Activated T-helper 1 cell treated with anti-CD3 and anti-CD28 coated beads, Interleukin-12 subunit alpha, Interleukin-12 subunit beta, Interleukin-2, Interleukin-4 antibody, amounts not matched to agents 30 ng/mL and 10 ng/mL and 1 ng/mL, durations not matched to agents 14 hours and 24 hours and 36 hours (primary cell): ENCODE results near the gene SOX14. TPM values are rescaled to one million over a fixed set of nuclear protein-coding genes. Genes with fewer than 3 reads are reported as not detected.

ENCODE experiments used
- DNase-seq: peaks from one replicate; pipeline ENCODE4 v3.0.0; 2021; ENCODE audit warnings: low spot score
- H3K27ac Mint-ChIP-seq: one replicate; pipeline ENCODE4 v1.8.0; 2021; ENCODE audit warnings: mild to moderate bottlenecking, mixed read lengths
- H3K27me3 Mint-ChIP-seq: one replicate; pipeline ENCODE4 v1.8.0; 2022; ENCODE audit warnings: mild to moderate bottlenecking, moderate library complexity, mixed read lengths; ENCODE audit not compliant: insufficient read depth
- H3K36me3 Mint-ChIP-seq: one replicate; pipeline ENCODE4 v1.8.0; 2021; ENCODE audit warnings: low read depth, mixed read lengths
- H3K4me1 Mint-ChIP-seq: one replicate; pipeline ENCODE4 v1.8.0; 2021; ENCODE audit warnings: low read depth, mixed read lengths
- H3K4me3 Mint-ChIP-seq: one replicate; pipeline ENCODE4 v1.8.0; 2021; ENCODE audit warnings: mild to moderate bottlenecking, moderate library complexity, mixed read lengths
- H3K9me3 Mint-ChIP-seq: one replicate; pipeline ENCODE4 v1.8.0; 2021; ENCODE audit warnings: mixed read lengths
- intact Hi-C: fragments of 100-400 bp; cut with micrococcal nuclease; formaldehyde crosslinking; loops from one replicate; pipeline ENCODE4 v1.15.1; 2024
- total RNA-seq: library from RNA; stranded (reverse); gene quantifications from 2 replicates; pipeline ENCODE4 v1.2.3, GENCODE V29; 2022

SOX14 gene
- total RNA-seq, 1 donor from 2014 or later, result not detected

DNA sequence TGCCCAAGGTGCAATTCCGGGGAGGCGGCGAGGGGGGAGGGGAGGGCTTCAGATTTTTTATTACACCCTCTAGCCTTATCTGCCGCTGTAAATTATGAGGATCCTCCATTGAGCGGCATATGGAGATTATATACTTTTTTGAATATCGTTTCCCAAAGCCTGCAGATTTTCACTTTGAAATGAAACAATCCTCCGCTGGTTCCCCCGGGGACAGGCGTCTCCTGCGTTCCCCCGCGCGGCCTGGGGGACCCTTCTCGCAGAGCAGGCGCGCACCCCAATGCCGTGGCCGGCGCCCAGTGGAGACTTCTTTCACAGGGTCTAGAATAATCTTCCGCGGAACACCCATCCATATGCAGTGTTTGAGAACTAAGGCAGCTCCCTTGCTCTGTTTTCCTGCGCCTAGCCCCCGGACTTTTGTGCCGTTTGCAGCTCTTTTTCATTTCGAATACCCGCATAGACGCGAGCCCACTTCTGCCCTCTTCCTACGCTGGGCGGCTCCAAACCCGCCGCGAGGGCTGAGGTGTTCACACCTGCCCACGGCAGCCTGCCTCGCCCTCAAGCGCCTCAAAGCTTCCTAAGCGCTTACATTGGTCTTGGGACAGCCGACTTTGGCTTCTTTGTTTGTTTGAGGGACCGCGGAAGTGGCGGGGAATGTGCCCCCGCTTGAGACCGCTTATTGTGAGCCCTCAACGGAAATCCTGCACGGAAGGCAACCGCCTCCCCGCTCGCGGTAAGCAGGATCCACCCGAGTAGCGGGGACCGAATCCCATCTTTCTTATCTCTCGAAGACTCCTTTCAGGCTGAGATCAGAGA, 7.5 kb downstream of the SOX14 start:
- no peak for DNase-seq

GRCh38 chr3:137772214-137772955, 8.3 kb downstream of the SOX14 start:
- Mint-ChIP-seq H3K27ac (no peak overlapping the region), H3K9me3 (no peaks in the 10 kb centered on the region), H3K27me3 (peaks cover 64% of the 10 kb centered on the region), H3K4me3 (no peak overlapping the region), H3K4me1 (no peaks in the 10 kb centered on the region), H3K36me3 (no peaks in the 10 kb centered on the region)
- no peak for DNase-seq
- intact Hi-C loops, result no loop called here

More for the DNA sequence above, 7.5 kb downstream of the SOX14 start:
- H3K27ac Mint-ChIP-seq, result peak overlapping the region; percentile 81
- H3K4me3 Mint-ChIP-seq, result no peak overlapping the region
- H3K27me3 Mint-ChIP-seq, result peaks cover 67% of the 10 kb centered on the region
- intact Hi-C loops, result no loop called here
- no peaks in the 10 kb centered on the region for H3K36me3 Mint-ChIP-seq
- H3K4me1 Mint-ChIP-seq, result no peaks in the 10 kb centered on the region
- no peaks in the 10 kb centered on the region for H3K9me3 Mint-ChIP-seq

DNA sequence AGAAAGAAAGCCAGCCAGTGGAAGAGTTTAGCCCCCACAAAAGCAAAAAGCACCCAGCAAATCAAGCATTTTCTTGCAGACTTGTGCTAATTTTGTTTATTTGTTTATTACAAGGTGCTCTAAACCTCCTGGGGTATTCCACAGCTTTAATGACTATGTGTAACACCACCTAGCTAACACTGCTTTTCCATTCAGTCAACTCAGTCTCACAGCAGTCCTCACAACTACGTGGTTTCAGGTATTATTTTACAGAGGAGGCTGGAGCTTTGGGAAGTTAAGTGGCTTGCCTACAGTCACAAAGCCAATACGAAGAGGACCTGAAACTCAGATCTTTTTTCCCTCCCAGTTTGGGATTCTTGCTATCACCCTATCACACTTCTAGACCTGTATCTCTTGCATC, 14.8 kb downstream of the SOX14 start:
- DNase-seq, result no peak
- H3K4me3 Mint-ChIP-seq, result no peak overlapping the region
- intact Hi-C loops, result no loop called here
- no peaks in the 10 kb centered on the region for H3K36me3 Mint-ChIP-seq
- no peaks in the 10 kb centered on the region for H3K9me3 Mint-ChIP-seq
- peaks cover 17% of the 10 kb centered on the region for H3K27me3 Mint-ChIP-seq
- H3K4me1 Mint-ChIP-seq, result no peaks in the 10 kb centered on the region
- H3K27ac Mint-ChIP-seq, result no peak overlapping the region

DNA sequence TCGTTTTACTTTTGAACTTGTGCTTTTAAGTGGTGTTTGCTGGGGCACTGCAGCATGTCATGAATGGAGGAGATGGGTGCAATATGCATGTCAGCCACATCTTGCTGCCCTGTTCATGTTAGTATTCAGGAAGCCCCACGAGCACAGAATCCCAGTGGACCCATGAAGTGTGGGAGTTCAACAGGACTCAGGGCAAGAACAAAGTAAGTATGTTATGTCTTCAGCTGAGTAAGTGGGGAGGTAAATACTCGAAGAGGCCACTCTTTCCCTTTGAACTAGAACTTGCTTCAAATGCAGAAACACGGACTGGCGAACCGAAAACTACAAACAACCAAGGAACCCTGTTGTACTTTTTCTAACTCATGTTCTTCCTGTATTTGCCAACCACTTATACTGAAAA, 23.4 kb downstream of the SOX14 start:
- Mint-ChIP-seq H3K4me3 (no peak overlapping the region), H3K4me1 (no peaks in the 10 kb centered on the region), H3K27ac (no peak overlapping the region), H3K27me3 (peaks cover 2% of the 10 kb centered on the region), H3K9me3 (no peaks in the 10 kb centered on the region), H3K36me3 (no peaks in the 10 kb centered on the region)
- intact Hi-C loops, result no loop called here
- no peak for DNase-seq

- Mint-ChIP-seq H3K27me3 (no peaks in the 10 kb centered on the region), H3K36me3 (no peaks in the 10 kb centered on the region), H3K4me1 (no peaks in the 10 kb centered on the region), H3K9me3 (no peaks in the 10 kb centered on the region), H3K4me3 (no peak overlapping the region), H3K27ac (no peak overlapping the region)
- DNase-seq, result no peak
- intact Hi-C loops, result no loop called here
These were observed 25.1 kb downstream of the SOX14 start for GRCh38 chr3:137789236-137789635.

DNA sequence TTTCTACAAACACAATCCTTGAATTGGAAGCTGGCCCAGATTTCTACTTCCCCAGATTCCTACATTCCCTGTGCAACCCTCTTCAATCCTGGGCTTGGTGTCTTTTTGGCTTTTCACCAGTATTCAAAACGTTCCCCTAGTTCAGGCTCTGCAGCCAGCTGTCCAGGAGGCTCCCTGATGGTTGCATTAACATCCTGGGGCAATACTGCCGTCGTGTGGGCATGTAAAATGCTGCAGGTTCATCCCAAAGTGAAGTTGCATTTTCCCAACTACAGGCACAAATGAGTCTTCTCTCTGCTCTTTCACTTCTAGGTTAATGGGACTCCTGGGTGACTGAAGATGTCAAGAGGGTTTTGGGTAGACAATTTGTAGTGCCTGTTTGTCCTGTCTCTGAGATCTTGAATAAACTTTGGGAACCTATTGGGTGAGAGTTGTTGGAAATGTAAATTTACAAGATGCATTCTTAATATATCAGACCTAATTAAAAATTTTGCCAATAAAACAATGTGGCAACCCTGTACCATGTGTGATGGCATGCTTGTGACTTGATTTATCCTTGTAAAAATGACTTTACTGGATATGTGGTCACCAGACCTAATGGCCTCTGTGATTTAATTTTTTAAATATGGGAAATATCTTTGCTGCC, 28.6 kb downstream of the SOX14 start:
- peaks cover 4% of the 10 kb centered on the region for H3K27me3 Mint-ChIP-seq
- intact Hi-C loops, result no loop called here
- no peak for DNase-seq
- H3K4me3 Mint-ChIP-seq, result no peak overlapping the region
- H3K4me1 Mint-ChIP-seq, result no peaks in the 10 kb centered on the region
- no peak overlapping the region for H3K27ac Mint-ChIP-seq
- no peaks in the 10 kb centered on the region for H3K9me3 Mint-ChIP-seq
- H3K36me3 Mint-ChIP-seq, result no peaks in the 10 kb centered on the region

DNA sequence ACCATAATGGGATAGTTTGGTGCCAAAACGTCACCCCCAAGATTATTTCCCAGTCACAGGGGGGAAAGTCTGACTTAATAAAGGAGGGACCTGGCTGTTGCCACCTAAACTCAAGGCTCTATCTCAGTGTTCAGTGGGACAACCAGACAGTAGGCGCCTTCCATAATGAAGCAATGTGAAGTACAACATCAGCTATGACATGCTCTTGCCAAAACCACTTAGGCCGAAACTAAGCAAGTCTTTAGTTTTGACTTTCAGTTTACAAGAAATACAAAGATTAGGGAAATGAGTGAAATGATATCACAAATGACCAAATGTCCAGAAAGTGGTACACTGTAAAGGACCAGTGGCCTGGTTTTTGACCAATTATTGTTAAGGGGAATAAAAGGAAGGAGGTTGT, 32.9 kb downstream of the SOX14 start:
- H3K4me3 Mint-ChIP-seq, result no peak overlapping the region
- intact Hi-C loops, result no loop called here
- no peak for DNase-seq
- no peaks in the 10 kb centered on the region for H3K4me1 Mint-ChIP-seq
- H3K36me3 Mint-ChIP-seq, result no peaks in the 10 kb centered on the region
- H3K9me3 Mint-ChIP-seq, result no peaks in the 10 kb centered on the region
- no peak overlapping the region for H3K27ac Mint-ChIP-seq
- peaks cover 4% of the 10 kb centered on the region for H3K27me3 Mint-ChIP-seq

GRCh38 chr3:137803215-137803614, 39.1 kb downstream of the SOX14 start:
- Mint-ChIP-seq H3K27ac (no peak overlapping the region), H3K9me3 (peaks cover 4% of the 10 kb centered on the region), H3K27me3 (no peaks in the 10 kb centered on the region), H3K36me3 (no peaks in the 10 kb centered on the region), H3K4me3 (no peak overlapping the region), H3K4me1 (no peaks in the 10 kb centered on the region)
- intact Hi-C loops, result no loop called here
- DNase-seq, result no peak

DNA sequence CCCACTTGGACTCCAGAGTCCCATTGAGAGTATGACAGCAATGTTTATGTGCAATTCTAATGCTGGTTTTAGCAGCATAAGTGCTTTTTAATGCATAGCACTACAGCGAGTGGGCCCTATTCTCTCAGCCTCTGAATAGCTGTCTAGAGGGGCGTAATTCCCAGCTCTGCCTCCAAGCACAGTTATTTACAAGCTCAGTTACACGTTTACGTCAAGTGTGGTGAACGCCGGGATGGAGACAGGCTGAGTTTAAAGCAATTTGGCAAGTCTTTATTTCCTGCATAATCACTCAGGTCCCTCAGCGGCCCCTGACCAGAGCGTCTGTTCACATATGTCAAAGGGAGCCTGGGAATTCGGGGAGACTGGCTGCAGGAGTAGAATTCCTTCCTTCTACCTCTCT, 43.9 kb downstream of the SOX14 start:
- no peak for DNase-seq
- Mint-ChIP-seq H3K27ac (no peak overlapping the region), H3K4me1 (no peaks in the 10 kb centered on the region), H3K36me3 (no peaks in the 10 kb centered on the region), H3K9me3 (peaks cover 4% of the 10 kb centered on the region), H3K4me3 (no peak overlapping the region), H3K27me3 (no peaks in the 10 kb centered on the region)
- intact Hi-C loops, result no loop called here

DNA sequence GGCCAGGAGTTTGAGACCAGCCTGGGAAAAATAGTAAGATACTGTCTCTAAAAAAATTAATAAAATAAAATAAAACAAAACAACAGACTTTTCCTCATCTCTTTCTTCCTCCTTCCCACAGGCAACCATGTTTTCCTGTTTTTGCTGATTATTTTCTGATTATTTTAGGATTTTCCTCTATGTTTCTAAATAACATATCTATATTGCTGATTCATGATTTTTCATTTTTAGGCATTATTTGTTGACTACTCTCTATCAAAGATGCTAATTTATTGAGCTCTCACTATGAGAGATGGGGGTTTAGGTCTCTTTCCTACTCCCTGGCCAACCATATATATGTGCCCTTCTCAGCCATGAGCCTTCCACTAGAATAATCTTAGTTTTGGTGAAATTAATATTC, 45.4 kb downstream of the SOX14 start:
- H3K36me3 Mint-ChIP-seq, result no peaks in the 10 kb centered on the region
- H3K4me3 Mint-ChIP-seq, result no peak overlapping the region
- H3K27me3 Mint-ChIP-seq, result no peaks in the 10 kb centered on the region
- intact Hi-C loops, result no loop called here
- no peak for DNase-seq
- H3K27ac Mint-ChIP-seq, result no peak overlapping the region
- H3K4me1 Mint-ChIP-seq, result no peaks in the 10 kb centered on the region
- no peaks in the 10 kb centered on the region for H3K9me3 Mint-ChIP-seq

DNA sequence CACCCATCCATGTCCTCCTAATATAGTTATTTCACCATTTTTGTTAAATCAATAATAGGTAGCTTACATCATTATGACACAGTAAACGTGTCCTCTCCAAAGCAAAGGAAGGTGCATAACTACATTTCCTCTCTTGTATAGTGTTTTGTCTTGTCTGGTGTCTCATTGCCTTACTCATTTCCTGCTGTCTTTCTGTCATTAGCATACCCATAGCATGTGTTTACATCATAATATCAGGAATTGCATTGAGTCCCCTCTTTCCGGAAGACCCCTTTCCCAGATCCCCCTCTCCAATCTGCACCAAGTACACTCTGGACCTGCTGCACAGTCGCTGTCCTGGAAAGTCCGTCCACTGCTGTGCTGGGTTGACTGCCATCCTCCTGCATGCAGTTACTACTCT, 47.9 kb downstream of the SOX14 start:
- no peak for DNase-seq
- Mint-ChIP-seq H3K27ac (no peak overlapping the region), H3K27me3 (no peaks in the 10 kb centered on the region), H3K36me3 (no peaks in the 10 kb centered on the region), H3K9me3 (no peaks in the 10 kb centered on the region), H3K4me1 (no peaks in the 10 kb centered on the region), H3K4me3 (no peak overlapping the region)
- intact Hi-C loops, result no loop called here

DNA sequence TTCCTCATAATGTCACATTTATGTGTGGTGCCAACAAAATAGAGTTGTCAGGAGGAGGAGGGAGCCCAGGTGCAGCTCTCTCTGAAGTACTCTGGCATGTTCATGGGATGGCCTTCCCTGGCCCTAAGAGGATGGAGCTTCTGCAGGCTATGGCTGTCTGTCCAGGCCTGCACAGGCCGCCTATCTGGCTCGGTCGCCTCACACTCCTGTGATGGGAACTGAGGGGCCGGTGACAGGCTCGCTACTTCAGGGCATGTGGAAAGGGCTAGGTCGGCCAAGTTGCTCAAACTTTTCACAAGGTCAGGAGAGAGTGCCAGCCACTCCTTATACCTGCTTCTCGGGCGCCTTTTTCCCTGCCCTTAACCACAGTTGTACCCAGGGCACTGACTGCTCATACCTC, 51.1 kb downstream of the SOX14 start:
- intact Hi-C loops, result no loop called here
- H3K4me1 Mint-ChIP-seq, result no peaks in the 10 kb centered on the region
- no peak for DNase-seq
- no peaks in the 10 kb centered on the region for H3K9me3 Mint-ChIP-seq
- no peak overlapping the region for H3K27ac Mint-ChIP-seq
- no peaks in the 10 kb centered on the region for H3K36me3 Mint-ChIP-seq
- H3K4me3 Mint-ChIP-seq, result no peak overlapping the region
- no peaks in the 10 kb centered on the region for H3K27me3 Mint-ChIP-seq
